Uterus (tissue), 2 donors: ENCODE results near the gene PLEKHM2.

Experiments
- CTCF ChIP-seq, 4 experiments: fragments of 200-600 bp in 2 of 4; fragments of 450-650 bp in 2 of 4; sonication (generic) in 2 of 4; IDR thresholded peaks; one replicate each; pipeline ENCODE4 v1.5.1; 2016 to 2019; ENCODE audit warnings: antibody characterized with exemption in 4 of 4, mild to moderate bottlenecking in 2 of 4, moderate library complexity in 1 of 4
- POLR2A ChIP-seq, 2 donors: fragments of 450-650 bp; IDR thresholded peaks; one replicate each; pipeline ENCODE4 v1.6.1; 2016; ENCODE audit warnings: antibody characterized with exemption in 2 of 2, mild to moderate bottlenecking in 1 of 2, moderate library complexity in 1 of 2

GRCh38 chr1:15770313-15770962 is 86.3 kb downstream of the PLEKHM2 start:
- TF ChIP-seq CTCF (IDR thresholded peaks at IDR 0.05) (no peak), POLR2A (IDR thresholded peaks at IDR 0.05) (no peak)
